Kidney epithelial cell (primary cell): ENCODE measurements around the gene TRIM10. TPM values are rescaled to one million over a fixed set of nuclear protein-coding genes. Genes with fewer than 3 reads are reported as not detected.

Experiments used
- DNase-seq: peaks from one replicate; pipeline ENCODE4 v3.0.0-alpha.2; 2010; ENCODE audit warnings: low read depth
- H3K27me3 ChIP-seq: 2 replicates; pipeline ENCODE4 v1.6.0; 2011; ENCODE audit warnings: low read length; ENCODE audit not compliant: control insufficient read depth, insufficient read depth
- H3K36me3 ChIP-seq: 2 replicates; pipeline ENCODE4 v1.5.1; 2011; ENCODE audit warnings: low read length; ENCODE audit not compliant: control insufficient read depth, insufficient read depth
- H3K4me3 ChIP-seq: 2 replicates; pipeline ENCODE4 v1.5.1; 2011; ENCODE audit warnings: low read depth, mild to moderate bottlenecking, control low read depth, low read length
- CTCF ChIP-seq: IDR thresholded peaks from 2 replicates; pipeline ENCODE4 v1.5.1; 2011; ENCODE audit warnings: mild to moderate bottlenecking, moderate library complexity, low read length, control low read depth, inconsistent platforms; ENCODE audit not compliant: insufficient read depth, poor library complexity, severe bottlenecking
- total RNA-seq: library from RNA; depleted of rRNA; stranded (reverse); fragments of >200 nt; gene quantifications from 2 replicates; pipeline ENCODE4 v1.2.3, GENCODE V29; 2015

The TRIM10 gene
- total RNA-seq, 1 donor from 2014 or later = not detected

- Histone ChIP-seq H3K36me3 (no peaks in the 10 kb centered on the region), H3K4me3 (no peak overlapping the region), H3K27me3 (peaks cover 3% of the 10 kb centered on the region)
- no peak for TF ChIP-seq CTCF
- DNase-seq = no peak
Observed at GRCh38 chr6:30152910-30153610, 8.0 kb downstream of the TRIM10 start.

- Histone ChIP-seq H3K36me3 (no peaks in the 10 kb centered on the region), H3K4me3 (no peak overlapping the region), H3K27me3 (peaks cover 5% of the 10 kb centered on the region)
- DNase-seq = no peak
- no peak for TF ChIP-seq CTCF
Observed at GRCh38 chr6:30152016-30152673, 8.9 kb downstream of the TRIM10 start.

- DNase-seq = no peak
- peaks cover 5% of the 10 kb centered on the region for H3K27me3 ChIP-seq
- no peak for TF ChIP-seq CTCF
- H3K36me3 ChIP-seq = no peaks in the 10 kb centered on the region
- no peak overlapping the region for H3K4me3 ChIP-seq
Observed at GRCh38 chr6:30151580-30151979, 9.4 kb downstream of the TRIM10 start.

GRCh38 chr6:30150671-30151395, 10.2 kb downstream of the TRIM10 start:
- no peak for DNase-seq
- no peaks in the 10 kb centered on the region for H3K36me3 ChIP-seq
- H3K27me3 ChIP-seq = peaks cover 6% of the 10 kb centered on the region
- H3K4me3 ChIP-seq = no peak overlapping the region
- TF ChIP-seq CTCF = no peak

- Histone ChIP-seq H3K27me3 (peaks cover 9% of the 10 kb centered on the region), H3K4me3 (no peak overlapping the region), H3K36me3 (no peaks in the 10 kb centered on the region)
- no peak for TF ChIP-seq CTCF
- no peak for DNase-seq
Observed at GRCh38 chr6:30149858-30150550, 11.0 kb downstream of the TRIM10 start.
